HL-60 (cell line): Measurements from ENCODE around the gene BZW2.

Experiments used
- DNase-seq, 2 experiments: peaks; one replicate each; pipeline ENCODE4 v3.0.0-alpha.2; 2010 to 2020; ENCODE audit warnings: low read depth in 1 of 2, low spot score in 1 of 2
- H3K27ac ChIP-seq: fragments of 250-450 bp; sonication (Bioruptor Pico); replicated peaks from 2 replicates; pipeline ENCODE4 v1.5.1; 2020; ENCODE audit warnings: mild to moderate bottlenecking, moderate library complexity
- H3K27me3 ChIP-seq: fragments of 250-450 bp; sonication (Bioruptor Pico); 2 replicates; pipeline ENCODE4 v1.5.1; 2021; ENCODE audit warnings: mild to moderate bottlenecking, moderate library complexity; ENCODE audit not compliant: insufficient read depth, poor library complexity, severe bottlenecking
- H3K4me3 ChIP-seq: replicated peaks from 2 replicates; pipeline ENCODE4 v1.5.1; 2011; ENCODE audit warnings: mild to moderate bottlenecking, control low read depth, low read length; ENCODE audit not compliant: insufficient read depth
- GABPA ChIP-seq: IDR thresholded peaks from 2 replicates; pipeline ENCODE4 v1.6.1; 2012; ENCODE audit warnings: low read depth
- POLR2AphosphoS5 ChIP-seq: IDR thresholded peaks from 2 replicates; pipeline ENCODE4 v1.6.1; 2012; ENCODE audit warnings: low read depth
- REST ChIP-seq: IDR thresholded peaks from 2 replicates; pipeline ENCODE4 v1.6.1; 2012; ENCODE audit warnings: low read depth; ENCODE audit not compliant: insufficient replicate concordance
- SPI1 ChIP-seq: IDR thresholded peaks from 2 replicates; pipeline ENCODE4 v1.6.1; 2012; ENCODE audit warnings: low read depth, mild to moderate bottlenecking, borderline replicate concordance
- TF ChIP-seq, protein P1 (sequence below): IDR thresholded peaks from one replicate; pipeline ENCODE4 v1.5.1; 2011; ENCODE audit warnings: low read length, control low read depth, inconsistent platforms; ENCODE audit not compliant: insufficient read depth

Gene BZW2

GRCh38 chr7:16738011-16738688, 92.2 kb downstream of the BZW2 start:
- no peak for DNase-seq
- Histone ChIP-seq H3K27me3 (no peaks in the 10 kb centered on the region), H3K4me3 (no peak overlapping the region), H3K27ac (no peak overlapping the region)
- TF ChIP-seq POLR2AphosphoS5 (no peak), SPI1 (no peak), REST (no peak), GABPA (no peak)
- TF ChIP-seq, protein P1, sequence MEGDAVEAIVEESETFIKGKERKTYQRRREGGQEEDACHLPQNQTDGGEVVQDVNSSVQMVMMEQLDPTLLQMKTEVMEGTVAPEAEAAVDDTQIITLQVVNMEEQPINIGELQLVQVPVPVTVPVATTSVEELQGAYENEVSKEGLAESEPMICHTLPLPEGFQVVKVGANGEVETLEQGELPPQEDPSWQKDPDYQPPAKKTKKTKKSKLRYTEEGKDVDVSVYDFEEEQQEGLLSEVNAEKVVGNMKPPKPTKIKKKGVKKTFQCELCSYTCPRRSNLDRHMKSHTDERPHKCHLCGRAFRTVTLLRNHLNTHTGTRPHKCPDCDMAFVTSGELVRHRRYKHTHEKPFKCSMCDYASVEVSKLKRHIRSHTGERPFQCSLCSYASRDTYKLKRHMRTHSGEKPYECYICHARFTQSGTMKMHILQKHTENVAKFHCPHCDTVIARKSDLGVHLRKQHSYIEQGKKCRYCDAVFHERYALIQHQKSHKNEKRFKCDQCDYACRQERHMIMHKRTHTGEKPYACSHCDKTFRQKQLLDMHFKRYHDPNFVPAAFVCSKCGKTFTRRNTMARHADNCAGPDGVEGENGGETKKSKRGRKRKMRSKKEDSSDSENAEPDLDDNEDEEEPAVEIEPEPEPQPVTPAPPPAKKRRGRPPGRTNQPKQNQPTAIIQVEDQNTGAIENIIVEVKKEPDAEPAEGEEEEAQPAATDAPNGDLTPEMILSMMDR, result no peak

DNA sequence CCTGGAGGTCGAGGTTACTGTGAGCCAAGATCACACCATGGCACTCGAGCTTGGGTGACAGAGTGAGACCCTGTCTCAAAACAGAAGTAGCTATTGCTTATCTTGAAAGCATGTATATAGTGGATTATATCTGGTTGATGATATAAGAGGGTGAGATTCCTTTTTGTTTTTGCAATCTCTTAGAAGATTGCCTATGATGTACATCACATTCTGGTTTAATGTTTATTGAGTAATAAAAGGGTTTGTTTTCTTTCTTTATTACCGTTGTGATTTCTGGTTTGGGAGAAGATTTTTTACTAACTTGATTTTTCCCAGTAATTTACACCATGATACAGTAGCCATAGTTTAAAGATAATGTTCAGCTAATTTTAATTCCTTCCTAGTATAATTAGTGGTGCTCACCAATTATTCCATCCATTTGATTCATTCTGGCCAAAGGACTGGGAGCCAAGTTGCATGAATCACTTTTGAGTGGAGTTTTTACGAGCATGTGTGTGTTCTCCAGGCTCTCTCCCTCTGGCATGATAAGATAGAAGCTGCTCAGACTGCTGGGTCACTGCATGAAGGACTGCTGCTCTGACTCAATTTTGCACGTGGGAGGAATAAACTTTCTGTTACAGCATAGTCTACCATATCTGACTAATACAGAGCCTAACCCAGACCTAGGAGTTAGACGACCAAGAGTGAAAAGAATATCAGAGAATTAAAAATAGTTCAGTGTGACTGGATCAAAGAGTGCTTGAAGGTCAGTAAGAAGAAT, 94.1 kb downstream of the BZW2 start:
- Histone ChIP-seq H3K4me3 (no peak overlapping the region), H3K27ac (no peak overlapping the region), H3K27me3 (no peaks in the 10 kb centered on the region)
- no peak for DNase-seq
- no peak for TF ChIP-seq REST
- TF ChIP-seq, protein P1, result no peak

GRCh38 chr7:16740623-16740953, 94.6 kb downstream of the BZW2 start:
- no peak for TF ChIP-seq GABPA
- TF ChIP-seq SPI1, result no peak
- TF ChIP-seq, protein P1, result no peak
- no peak for TF ChIP-seq POLR2AphosphoS5
- no peak for TF ChIP-seq REST
- H3K27ac ChIP-seq, result no peak overlapping the region
- DNase-seq, result no peak
- no peaks in the 10 kb centered on the region for H3K27me3 ChIP-seq
- H3K4me3 ChIP-seq, result no peak overlapping the region
